Myometrial cell (primary cell): ENCODE results near the gene CAV2. TPM values are rescaled to one million over a fixed set of nuclear protein-coding genes. Genes with fewer than 3 reads are reported as not detected.

Experiments
- total RNA-seq: library from RNA; depleted of rRNA; stranded (reverse); fragments of >200 nt; gene quantifications from 2 replicates; pipeline ENCODE4 v1.2.3, GENCODE V29; 2015

Gene CAV2, protein sequence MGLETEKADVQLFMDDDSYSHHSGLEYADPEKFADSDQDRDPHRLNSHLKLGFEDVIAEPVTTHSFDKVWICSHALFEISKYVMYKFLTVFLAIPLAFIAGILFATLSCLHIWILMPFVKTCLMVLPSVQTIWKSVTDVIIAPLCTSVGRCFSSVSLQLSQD
- 169 and 192 TPM in 2 replicates for total RNA-seq

DNA sequence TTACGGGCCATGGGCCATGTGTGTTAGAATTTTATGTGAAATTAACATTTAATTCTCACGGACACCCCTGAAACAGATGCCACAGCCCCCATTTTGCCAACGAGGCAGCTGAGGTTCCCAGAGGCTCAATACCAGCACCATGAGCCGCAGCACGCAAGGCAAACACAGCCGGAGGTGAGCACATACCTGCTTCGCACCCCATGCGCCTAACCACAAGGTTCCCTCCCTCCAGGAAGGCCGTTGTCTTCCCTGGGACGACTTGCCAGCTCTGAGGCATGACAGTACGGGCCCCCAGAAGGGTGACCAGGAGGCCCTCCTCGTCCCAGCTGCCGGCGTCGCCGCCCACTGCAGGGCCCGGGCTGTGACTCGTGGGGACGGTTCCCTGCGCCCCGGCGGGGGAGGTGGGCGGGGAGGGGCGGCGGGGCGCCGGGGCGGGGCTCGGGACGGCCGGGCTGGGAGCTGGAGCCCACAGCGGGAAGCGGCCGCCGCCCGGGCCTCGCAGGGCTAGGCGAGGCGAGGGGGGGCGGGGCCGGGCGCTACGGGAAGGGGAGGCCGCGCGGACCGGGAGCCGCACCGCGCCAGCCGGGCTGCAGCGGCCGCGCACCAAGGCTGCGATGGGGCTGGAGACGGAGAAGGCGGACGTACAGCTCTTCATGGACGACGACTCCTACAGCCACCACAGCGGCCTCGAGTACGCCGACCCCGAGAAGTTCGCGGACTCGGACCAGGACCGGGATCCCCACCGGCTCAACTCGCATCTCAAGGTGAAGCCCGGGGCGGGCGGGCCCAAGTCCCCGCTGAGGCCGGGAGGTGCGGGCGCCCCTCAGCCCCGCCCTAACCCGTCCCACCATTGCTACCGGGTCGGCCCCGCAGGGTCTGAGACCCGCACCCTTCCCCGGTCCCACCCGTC lies at the start of gene CAV2:
Gene CAV2, plus strand, starts transcription at position 571 of the 910 bp plus-strand sequence. Its CDS starts 44 bp downstream, at position 615.

DNA sequence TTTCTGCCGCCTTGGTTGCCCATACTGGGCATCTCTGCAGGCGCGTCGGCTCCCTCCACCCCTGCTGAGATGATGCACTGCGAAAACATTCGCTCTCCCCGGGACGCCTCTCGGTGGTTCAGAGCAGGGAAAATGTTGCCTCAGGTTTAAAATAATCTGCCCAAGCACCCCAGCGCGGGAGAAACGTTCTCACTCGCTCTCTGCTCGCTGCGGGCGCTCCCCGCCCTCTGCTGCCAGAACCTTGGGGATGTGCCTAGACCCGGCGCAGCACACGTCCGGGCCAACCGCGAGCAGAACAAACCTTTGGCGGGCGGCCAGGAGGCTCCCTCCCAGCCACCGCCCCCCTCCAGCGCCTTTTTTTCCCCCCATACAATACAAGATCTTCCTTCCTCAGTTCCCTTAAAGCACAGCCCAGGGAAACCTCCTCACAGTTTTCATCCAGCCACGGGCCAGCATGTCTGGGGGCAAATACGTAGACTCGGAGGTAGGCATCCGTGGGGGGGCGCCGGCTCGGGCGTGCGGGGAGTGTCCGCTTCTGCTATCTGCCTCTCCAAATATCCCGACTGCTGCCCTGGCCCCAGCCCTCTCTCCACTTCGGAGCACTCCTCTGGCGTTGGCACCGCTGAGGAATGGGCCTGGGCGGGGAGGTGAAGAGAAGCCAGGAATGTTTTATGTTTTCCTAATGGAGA lies 25.2 kb downstream of the CAV2 start, which contains the start of gene CAV1:
Gene CAV1, plus strand, starts transcription at position 428 of the 689 bp plus-strand sequence. Its CDS starts 27 bp downstream, at position 455.

Other genes starting within 250 kb of the CAV2 start
- 856 and 935 TPM in 2 replicates for gene CAV1, start 25.3 kb downstream of the CAV2 start, total RNA-seq
- gene MET, start 172.5 kb downstream of the CAV2 start, total RNA-seq, result 36.6 and 44.5 TPM in 2 replicates